SKM-1 treated with dmso at 0.1 percent for 144 hours (cell line): ENCODE results near the gene MPP2.
"Not testable (repeated sequence)": the region's sequence is repeated elsewhere in the genome, so short reads cannot be mapped to it uniquely, and the experiment has no call there.

Experiments
- DNase-seq: peaks from one replicate; lab custom pipeline; 2025; ENCODE audit not compliant: unreplicated experiment; lab: John Stamatoyannopoulos, UW

Gene MPP2

GRCh38 chr17:43905400-43905984, 1.8 kb downstream of the MPP2 start:
- no peak for DNase-seq

GRCh38 chr17:43901861-43902589, 5.3 kb downstream of the MPP2 start:
- DNase-seq, result no peak

GRCh38 chr17:43900858-43901754, 6.2 kb downstream of the MPP2 start:
- DNase-seq, result no peak

GRCh38 chr17:43900183-43900857, 7.0 kb downstream of the MPP2 start:
- DNase-seq, result peak; percentile 85

GRCh38 chr17:43898446-43898845, 8.9 kb downstream of the MPP2 start:
- no peak for DNase-seq

- DNase-seq, result no peak
These were observed 9.5 kb downstream of the MPP2 start for GRCh38 chr17:43897831-43898230.

- DNase-seq, result not testable (repeated sequence)
These were observed 12.8 kb downstream of the MPP2 start for GRCh38 chr17:43894494-43894893.

GRCh38 chr17:43892647-43892952, 14.7 kb downstream of the MPP2 start:
- no peak for DNase-seq

GRCh38 chr17:43891851-43892646, 15.3 kb downstream of the MPP2 start:
- DNase-seq, result no peak

- DNase-seq, result no peak
These were observed 17.1 kb downstream of the MPP2 start for GRCh38 chr17:43890240-43890639.

- no peak for DNase-seq
These were observed 18.8 kb downstream of the MPP2 start for GRCh38 chr17:43888548-43888947.

GRCh38 chr17:43882761-43883415, 24.4 kb downstream of the MPP2 start:
- no peak for DNase-seq

- no peak for DNase-seq
These were observed 25.4 kb downstream of the MPP2 start for GRCh38 chr17:43881758-43882505.

GRCh38 chr17:43881181-43881580, 26.2 kb downstream of the MPP2 start:
- DNase-seq, result no peak

GRCh38 chr17:43880420-43880991, 26.8 kb downstream of the MPP2 start:
- DNase-seq, result peak; percentile 29

- no peak for DNase-seq
These were observed 27.5 kb downstream of the MPP2 start for GRCh38 chr17:43879723-43880419.

- DNase-seq, result peak; percentile 51
These were observed 28.8 kb downstream of the MPP2 start for GRCh38 chr17:43878260-43879175.
